ENCODE data around the gene ANXA4. TPM values are rescaled to one million over a fixed set of nuclear protein-coding genes. Genes with fewer than 3 reads are reported as not detected.

Gene ANXA4
- total RNA-seq, 1 donor from 2014 or later: 45.1 TPM

- no peak overlapping the region for H3K27ac Mint-ChIP-seq
- no peak for DNase-seq (ENCODE audit: low spot score in 2 of 2, unreplicated experiment in 2 of 2)
- TF ChIP-seq, protein P1, sequence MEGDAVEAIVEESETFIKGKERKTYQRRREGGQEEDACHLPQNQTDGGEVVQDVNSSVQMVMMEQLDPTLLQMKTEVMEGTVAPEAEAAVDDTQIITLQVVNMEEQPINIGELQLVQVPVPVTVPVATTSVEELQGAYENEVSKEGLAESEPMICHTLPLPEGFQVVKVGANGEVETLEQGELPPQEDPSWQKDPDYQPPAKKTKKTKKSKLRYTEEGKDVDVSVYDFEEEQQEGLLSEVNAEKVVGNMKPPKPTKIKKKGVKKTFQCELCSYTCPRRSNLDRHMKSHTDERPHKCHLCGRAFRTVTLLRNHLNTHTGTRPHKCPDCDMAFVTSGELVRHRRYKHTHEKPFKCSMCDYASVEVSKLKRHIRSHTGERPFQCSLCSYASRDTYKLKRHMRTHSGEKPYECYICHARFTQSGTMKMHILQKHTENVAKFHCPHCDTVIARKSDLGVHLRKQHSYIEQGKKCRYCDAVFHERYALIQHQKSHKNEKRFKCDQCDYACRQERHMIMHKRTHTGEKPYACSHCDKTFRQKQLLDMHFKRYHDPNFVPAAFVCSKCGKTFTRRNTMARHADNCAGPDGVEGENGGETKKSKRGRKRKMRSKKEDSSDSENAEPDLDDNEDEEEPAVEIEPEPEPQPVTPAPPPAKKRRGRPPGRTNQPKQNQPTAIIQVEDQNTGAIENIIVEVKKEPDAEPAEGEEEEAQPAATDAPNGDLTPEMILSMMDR (IDR thresholded peaks at IDR 0.05; ENCODE audit: unreplicated experiment): no peak
- H3K4me1 Mint-ChIP-seq: no peaks in the 10 kb centered on the region
- peaks cover 7% of the 10 kb centered on the region for H3K9me3 Mint-ChIP-seq
- no peak overlapping the region for H3K4me3 Mint-ChIP-seq
- no peaks in the 10 kb centered on the region for H3K36me3 Mint-ChIP-seq
- no peaks in the 10 kb centered on the region for H3K27me3 Mint-ChIP-seq (ENCODE audit: low read depth)
These were observed 25.3 kb upstream of the ANXA4 start for GRCh38 chr2:69716555-69717120.

DNA sequence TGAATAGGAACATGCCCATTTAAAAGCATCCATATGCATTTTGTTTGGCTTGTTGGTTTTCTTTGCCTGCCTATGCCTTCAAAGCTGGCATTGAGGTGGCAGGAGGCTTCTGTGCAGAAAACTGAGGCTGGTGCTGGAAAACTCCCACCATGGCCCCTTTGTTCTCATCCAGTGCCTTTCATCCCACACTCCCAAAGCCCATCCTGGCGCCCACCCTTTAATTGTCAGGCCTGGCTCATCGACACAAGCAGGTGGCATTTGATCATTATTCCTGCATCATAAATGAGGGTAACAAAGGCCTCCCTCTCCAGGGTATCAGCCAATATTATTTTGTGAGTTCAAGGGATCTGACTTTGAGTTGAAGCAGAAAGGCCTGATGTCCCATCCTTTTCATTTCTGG lies 24.7 kb upstream of the ANXA4 start:
- TF ChIP-seq, protein P1 (IDR thresholded peaks at IDR 0.05; ENCODE audit: unreplicated experiment): no peak
- no peak for DNase-seq (ENCODE audit: low spot score in 2 of 2, unreplicated experiment in 2 of 2)
- H3K27ac Mint-ChIP-seq: no peak overlapping the region
- no peaks in the 10 kb centered on the region for H3K4me1 Mint-ChIP-seq
- no peaks in the 10 kb centered on the region for H3K27me3 Mint-ChIP-seq (ENCODE audit: low read depth)
- H3K9me3 Mint-ChIP-seq: peaks cover 1% of the 10 kb centered on the region
- H3K4me3 Mint-ChIP-seq: no peak overlapping the region
- no peaks in the 10 kb centered on the region for H3K36me3 Mint-ChIP-seq

- Mint-ChIP-seq H3K4me3 (no peak overlapping the region), H3K27ac (no peak overlapping the region), H3K9me3 (no peaks in the 10 kb centered on the region), H3K27me3 (ENCODE audit: low read depth) (no peaks in the 10 kb centered on the region), H3K36me3 (no peaks in the 10 kb centered on the region), H3K4me1 (no peaks in the 10 kb centered on the region)
- DNase-seq (ENCODE audit: low spot score in 2 of 2, unreplicated experiment in 2 of 2): no peak
- TF ChIP-seq, protein P1 (IDR thresholded peaks at IDR 0.05; ENCODE audit: unreplicated experiment): no peak
These were observed 24.1 kb upstream of the ANXA4 start for GRCh38 chr2:69717861-69718273.

DNA sequence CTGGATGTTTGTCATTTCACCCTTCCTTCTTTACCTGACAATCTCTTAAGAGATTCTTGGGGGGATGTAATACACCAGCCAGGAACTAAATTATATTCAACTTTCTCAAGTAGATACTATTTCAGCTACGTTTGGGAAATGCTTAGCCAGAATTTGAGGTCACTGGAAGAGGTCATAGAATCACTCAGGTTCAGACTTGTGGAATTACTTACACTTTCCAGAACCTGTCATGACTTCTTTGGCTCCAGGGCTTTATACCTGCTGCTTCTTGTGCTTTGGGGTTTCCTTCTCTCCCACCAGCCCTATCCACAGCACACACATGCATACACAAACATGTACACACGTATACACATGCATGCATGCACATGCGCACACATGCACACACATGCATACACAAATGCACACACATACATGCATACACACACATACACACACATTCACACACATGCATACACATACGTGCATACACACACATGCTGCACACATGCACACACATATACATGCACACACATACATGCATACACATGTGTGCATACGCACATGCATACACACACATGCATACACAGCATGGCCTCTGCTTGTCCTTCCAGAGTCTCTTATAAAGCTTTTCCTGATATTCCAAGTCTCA lies 23.5 kb upstream of the ANXA4 start:
- TF ChIP-seq, protein P1 (IDR thresholded peaks at IDR 0.05; ENCODE audit: unreplicated experiment): no peak
- H3K9me3 Mint-ChIP-seq: no peaks in the 10 kb centered on the region
- H3K36me3 Mint-ChIP-seq: no peaks in the 10 kb centered on the region
- no peak for DNase-seq (ENCODE audit: low spot score in 2 of 2, unreplicated experiment in 2 of 2)
- H3K27ac Mint-ChIP-seq: no peak overlapping the region
- H3K4me3 Mint-ChIP-seq: no peak overlapping the region
- no peaks in the 10 kb centered on the region for H3K27me3 Mint-ChIP-seq (ENCODE audit: low read depth)
- H3K4me1 Mint-ChIP-seq: no peaks in the 10 kb centered on the region

DNA sequence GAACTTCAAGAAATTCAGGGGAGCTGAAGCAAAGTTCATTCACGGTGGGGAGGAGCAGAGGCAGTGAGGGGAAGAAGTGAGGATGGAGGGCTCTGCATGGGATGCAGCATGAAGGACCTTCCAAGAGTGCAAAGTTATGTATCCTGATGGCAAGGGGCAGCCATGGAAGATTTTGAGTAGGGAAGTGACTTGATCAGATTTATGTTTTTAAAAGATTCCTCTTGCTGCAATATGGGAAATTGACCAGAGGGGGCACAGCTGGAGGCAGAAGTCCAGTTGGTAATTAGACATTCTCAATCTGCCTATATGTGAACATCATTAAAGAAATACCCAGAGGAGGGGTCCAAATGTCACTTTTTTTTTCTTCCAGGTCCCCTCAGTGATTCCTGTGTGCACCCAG lies 21.5 kb upstream of the ANXA4 start:
- peaks cover 3% of the 10 kb centered on the region for H3K4me1 Mint-ChIP-seq
- TF ChIP-seq, protein P1 (IDR thresholded peaks at IDR 0.05; ENCODE audit: unreplicated experiment): peak; percentile 47
- H3K27ac Mint-ChIP-seq: no peak overlapping the region
- no peaks in the 10 kb centered on the region for H3K27me3 Mint-ChIP-seq (ENCODE audit: low read depth)
- H3K36me3 Mint-ChIP-seq: no peaks in the 10 kb centered on the region
- no peaks in the 10 kb centered on the region for H3K9me3 Mint-ChIP-seq
- H3K4me3 Mint-ChIP-seq: no peak overlapping the region
- no peak for DNase-seq (ENCODE audit: low spot score in 2 of 2, unreplicated experiment in 2 of 2)

Data from mesothelial cell of epicardium (in vitro differentiated cells).